ENCODE results near the gene GNB1L. TPM values are rescaled to one million over a fixed set of nuclear protein-coding genes. Genes with fewer than 3 reads are reported as not detected.

Gene GNB1L
- total and polyA plus RNA-seq, 2 of the 13 experiments (the other 11 are each of a cell fraction or from before 2014, with no cell fraction given) = 2.5 to 7.4 TPM

GRCh38 chr22:19806213-19807160, 48.2 kb downstream of the GNB1L start (continued):
- TF ChIP-seq ZNF292 (CRISPR knock-in tag; IDR thresholded peaks at IDR 0.05; ENCODE audit: borderline replicate concordance, low read depth) = no peak

- ChIA-PET CTCF (ENCODE audit: low intra/inter-chr PET ratio, low total read pairs) (no interaction called here), POLR2A (no interaction called here)
- Histone ChIP-seq H3K9ac (ENCODE audit: insufficient read depth, low read depth, low read length) (no peak overlapping the region), H3K4me1 (ENCODE audit: insufficient read depth, low read length) (no peaks in the 10 kb centered on the region), H3K27ac (ENCODE audit: extremely low read length, insufficient read depth, low read length) (no peak overlapping the region), H3K79me2 (ENCODE audit: insufficient read depth, low read length) (no peaks in the 10 kb centered on the region), H3K27me3 (ENCODE audit: control insufficient read depth in 1 of 2, insufficient read depth in 2 of 2, low read length in 2 of 2) (no peaks in the 10 kb centered on the region), H4K20me1 (ENCODE audit: insufficient read depth, low read length) (no peaks in the 10 kb centered on the region), H3K9me3 (ENCODE audit: low read length) (no peaks in the 10 kb centered on the region), H3K4me3 (replicated peaks in 1 of 3; ENCODE audit: insufficient read depth in 1 of 3, low read depth in 2 of 3, low read length in 3 of 3) (no peak overlapping the region), H2AFZ (ENCODE audit: low read length) (no peak overlapping the region), H3K4me2 (ENCODE audit: low read depth, low read length) (no peak overlapping the region), H3K36me3 (replicated peaks in 1 of 2; ENCODE audit: control insufficient read depth in 1 of 2, insufficient read depth in 2 of 2, low read length in 2 of 2) (no peaks in the 10 kb centered on the region)
- no peak for ATAC-seq
- no peak for DNase-seq (ENCODE audit: low spot score)
- intact Hi-C loops (cut with micrococcal nuclease; ENCODE audit: unreplicated experiment) (no loop called here), in situ Hi-C loops (cut with HindIII; ENCODE audit: extremely low pct_ligation_motif_present, low pct_unique_long_range_greater_than_20kb) (no loop called here)
- BruUV-seq (replicated peaks) = no TSS peak
- TF ChIP-seq ZNF761 (CRISPR knock-in tag; conservative IDR thresholded peaks at IDR 0.05) (no peak), ZNF770 (CRISPR knock-in tag; IDR thresholded peaks at IDR 0.05) (no peak), ZNF691 (CRISPR knock-in tag; IDR thresholded peaks at IDR 0.05; ENCODE audit: borderline replicate concordance, low read depth) (no peak), SNAI1 (CRISPR knock-in tag; IDR thresholded peaks at IDR 0.05; ENCODE audit: borderline replicate concordance) (no peak), FOXO1 (CRISPR knock-in tag; IDR thresholded peaks at IDR 0.05) (no peak), ZNF124 (CRISPR knock-in tag; IDR thresholded peaks at IDR 0.05) (no peak)
- FAIRE-seq = no peak
- 88% methylated on average over 7 of the region's 8 CpGs for WGBS (ENCODE audit: low lambda C conversion rate)
Observed at GRCh38 chr22:19805821-19806212, 48.9 kb downstream of the GNB1L start.

Measured in HepG2 (cell line).